Measurements from ENCODE around the gene PPP1R15A.

The PPP1R15A gene

GRCh38 chr19:48872182-48872883 is at the start of gene PPP1R15A:
Gene PPP1R15A, plus strand, starts transcription at chr19:48872421. Its CDS starts 813 bp downstream, at chr19:48873234.
- peaks cover 20% of the 10 kb centered on the region for H3K36me3 Mint-ChIP-seq
- no peaks in the 10 kb centered on the region for H3K9me3 Mint-ChIP-seq (ENCODE audit: low read depth)
- peak within 1 kb of the TSS; percentile 98 for H3K27ac Mint-ChIP-seq
- peaks cover 34% of the 10 kb centered on the region for H3K4me1 Mint-ChIP-seq (ENCODE audit: low read depth)
- H3K4me3 Mint-ChIP-seq: peak within 1 kb of the TSS; percentile 99
- no peaks in the 10 kb centered on the region for H3K27me3 Mint-ChIP-seq

GRCh38 chr19:48822514-48822913 is 49.7 kb upstream of the PPP1R15A start:
- Mint-ChIP-seq H3K9me3 (ENCODE audit: low read depth) (no peaks in the 10 kb centered on the region), H3K4me1 (ENCODE audit: low read depth) (no peaks in the 10 kb centered on the region), H3K4me3 (no peak overlapping the region), H3K27me3 (no peaks in the 10 kb centered on the region), H3K36me3 (no peaks in the 10 kb centered on the region), H3K27ac (no peak overlapping the region)

- Mint-ChIP-seq H3K4me1 (ENCODE audit: low read depth) (no peaks in the 10 kb centered on the region), H3K27ac (no peak overlapping the region), H3K36me3 (no peaks in the 10 kb centered on the region), H3K9me3 (ENCODE audit: low read depth) (no peaks in the 10 kb centered on the region), H3K27me3 (no peaks in the 10 kb centered on the region), H3K4me3 (no peak overlapping the region)
These were observed 45.6 kb upstream of the PPP1R15A start for GRCh38 chr19:48826606-48827020.

GRCh38 chr19:48830088-48830487 is 42.1 kb upstream of the PPP1R15A start:
- Mint-ChIP-seq H3K4me1 (ENCODE audit: low read depth) (peaks cover 4% of the 10 kb centered on the region), H3K9me3 (ENCODE audit: low read depth) (no peaks in the 10 kb centered on the region), H3K4me3 (no peak overlapping the region), H3K27ac (no peak overlapping the region), H3K36me3 (no peaks in the 10 kb centered on the region), H3K27me3 (no peaks in the 10 kb centered on the region)

GRCh38 chr19:48830965-48831364 is 41.3 kb upstream of the PPP1R15A start:
- Mint-ChIP-seq H3K27me3 (no peaks in the 10 kb centered on the region), H3K4me1 (ENCODE audit: low read depth) (peaks cover 10% of the 10 kb centered on the region), H3K36me3 (no peaks in the 10 kb centered on the region), H3K9me3 (ENCODE audit: low read depth) (no peaks in the 10 kb centered on the region), H3K4me3 (no peak overlapping the region), H3K27ac (no peak overlapping the region)

- H3K4me1 Mint-ChIP-seq (ENCODE audit: low read depth): peaks cover 19% of the 10 kb centered on the region
- no peaks in the 10 kb centered on the region for H3K9me3 Mint-ChIP-seq (ENCODE audit: low read depth)
- H3K27me3 Mint-ChIP-seq: no peaks in the 10 kb centered on the region
- H3K36me3 Mint-ChIP-seq: no peaks in the 10 kb centered on the region
- no peak overlapping the region for H3K4me3 Mint-ChIP-seq
- H3K27ac Mint-ChIP-seq: no peak overlapping the region
These were observed 39.2 kb upstream of the PPP1R15A start for GRCh38 chr19:48833049-48833448.

GRCh38 chr19:48833977-48834376 is 38.2 kb upstream of the PPP1R15A start:
- peak overlapping the region; percentile 65 for H3K4me3 Mint-ChIP-seq
- no peaks in the 10 kb centered on the region for H3K27me3 Mint-ChIP-seq
- no peaks in the 10 kb centered on the region for H3K9me3 Mint-ChIP-seq (ENCODE audit: low read depth)
- H3K4me1 Mint-ChIP-seq (ENCODE audit: low read depth): peaks cover 19% of the 10 kb centered on the region
- H3K27ac Mint-ChIP-seq: no peak overlapping the region
- no peaks in the 10 kb centered on the region for H3K36me3 Mint-ChIP-seq

GRCh38 chr19:48835734-48836088 is 36.5 kb upstream of the PPP1R15A start:
- Mint-ChIP-seq H3K4me3 (peak overlapping the region; percentile 90), H3K36me3 (no peaks in the 10 kb centered on the region), H3K27ac (peak overlapping the region; percentile 80), H3K9me3 (ENCODE audit: low read depth) (no peaks in the 10 kb centered on the region), H3K27me3 (no peaks in the 10 kb centered on the region), H3K4me1 (ENCODE audit: low read depth) (peaks cover 19% of the 10 kb centered on the region)

GRCh38 chr19:48836089-48837017 is 35.9 kb upstream of the PPP1R15A start, which contains the start of gene HSD17B14:
Gene HSD17B14, minus strand, starts transcription at chr19:48836491. Its CDS starts 80 bp downstream, at chr19:48836411.
- Mint-ChIP-seq H3K9me3 (ENCODE audit: low read depth) (no peaks in the 10 kb centered on the region), H3K27ac (peak within 1 kb of the TSS; percentile 80), H3K36me3 (no peaks in the 10 kb centered on the region), H3K4me3 (peak within 1 kb of the TSS; percentile 90), H3K27me3 (no peaks in the 10 kb centered on the region), H3K4me1 (ENCODE audit: low read depth) (peaks cover 19% of the 10 kb centered on the region)

- peak overlapping the region; percentile 77 for H3K27ac Mint-ChIP-seq
- H3K4me3 Mint-ChIP-seq: peak overlapping the region; percentile 90
- no peaks in the 10 kb centered on the region for H3K27me3 Mint-ChIP-seq
- no peaks in the 10 kb centered on the region for H3K36me3 Mint-ChIP-seq
- peaks cover 19% of the 10 kb centered on the region for H3K4me1 Mint-ChIP-seq (ENCODE audit: low read depth)
- no peaks in the 10 kb centered on the region for H3K9me3 Mint-ChIP-seq (ENCODE audit: low read depth)
These were observed 35.1 kb upstream of the PPP1R15A start for GRCh38 chr19:48837051-48837524.

GRCh38 chr19:48837687-48838086 is 34.5 kb upstream of the PPP1R15A start:
- Mint-ChIP-seq H3K4me3 (peak overlapping the region; percentile 49), H3K27ac (no peak overlapping the region), H3K36me3 (no peaks in the 10 kb centered on the region)

GRCh38 chr19:48841047-48841446 is 31.2 kb upstream of the PPP1R15A start:
- no peaks in the 10 kb centered on the region for H3K36me3 Mint-ChIP-seq
- H3K27me3 Mint-ChIP-seq: no peaks in the 10 kb centered on the region
- no peak overlapping the region for H3K4me3 Mint-ChIP-seq
- H3K4me1 Mint-ChIP-seq (ENCODE audit: low read depth): peaks cover 9% of the 10 kb centered on the region
- H3K27ac Mint-ChIP-seq: no peak overlapping the region
- no peaks in the 10 kb centered on the region for H3K9me3 Mint-ChIP-seq (ENCODE audit: low read depth)

More at GRCh38 chr19:48837687-48838086, 34.5 kb upstream of the PPP1R15A start:
- H3K27me3 Mint-ChIP-seq: no peaks in the 10 kb centered on the region
- no peaks in the 10 kb centered on the region for H3K9me3 Mint-ChIP-seq (ENCODE audit: low read depth)
- H3K4me1 Mint-ChIP-seq (ENCODE audit: low read depth): peaks cover 19% of the 10 kb centered on the region

GRCh38 chr19:48841571-48841970 is 30.6 kb upstream of the PPP1R15A start:
- no peaks in the 10 kb centered on the region for H3K9me3 Mint-ChIP-seq (ENCODE audit: low read depth)
- H3K4me1 Mint-ChIP-seq (ENCODE audit: low read depth): peaks cover 5% of the 10 kb centered on the region
- no peaks in the 10 kb centered on the region for H3K36me3 Mint-ChIP-seq
- H3K27me3 Mint-ChIP-seq: no peaks in the 10 kb centered on the region
- no peak overlapping the region for H3K27ac Mint-ChIP-seq
- no peak overlapping the region for H3K4me3 Mint-ChIP-seq

- Mint-ChIP-seq H3K4me1 (ENCODE audit: low read depth) (no peaks in the 10 kb centered on the region), H3K9me3 (ENCODE audit: low read depth) (no peaks in the 10 kb centered on the region), H3K27me3 (no peaks in the 10 kb centered on the region), H3K36me3 (no peaks in the 10 kb centered on the region), H3K4me3 (no peak overlapping the region), H3K27ac (no peak overlapping the region)
These were observed 29.4 kb upstream of the PPP1R15A start for GRCh38 chr19:48842789-48843162.

- Mint-ChIP-seq H3K27ac (no peak overlapping the region), H3K4me1 (ENCODE audit: low read depth) (no peaks in the 10 kb centered on the region), H3K27me3 (no peaks in the 10 kb centered on the region), H3K4me3 (no peak overlapping the region), H3K9me3 (ENCODE audit: low read depth) (no peaks in the 10 kb centered on the region), H3K36me3 (no peaks in the 10 kb centered on the region)
These were observed 27.7 kb upstream of the PPP1R15A start for GRCh38 chr19:48844472-48844871.
